DOHH2 (cell line): ENCODE results near the gene FGG.

Experiments used
- CTCF ChIP-seq: fragments of 200-600 bp; sonication (generic); IDR thresholded peaks from one replicate; pipeline ENCODE4 v1.5.1; 2014; ENCODE audit warnings: antibody characterized with exemption, mild to moderate bottlenecking, low read depth, low read length; ENCODE audit not compliant: poor library complexity, severe bottlenecking
- EZH2phosphoT487 ChIP-seq: fragments of 200-600 bp; sonication (generic); IDR thresholded peaks from 2 replicates; pipeline ENCODE4 v1.6.1; 2017; ENCODE audit warnings: borderline replicate concordance, mild to moderate bottlenecking, antibody characterized with exemption, low read length, moderate library complexity, mixed read lengths

- no peak for TF ChIP-seq EZH2phosphoT487
- TF ChIP-seq CTCF: no peak
Measured at GRCh38 chr4:154569584-154569983, 42.9 kb downstream of the FGG start.
